ENCODE results near the gene TRAPPC12.
"Not testable (repeated sequence)": the region's sequence is repeated elsewhere in the genome, so short reads cannot be mapped to it uniquely, and the experiment has no call there.

TRAPPC12 gene

DNA sequence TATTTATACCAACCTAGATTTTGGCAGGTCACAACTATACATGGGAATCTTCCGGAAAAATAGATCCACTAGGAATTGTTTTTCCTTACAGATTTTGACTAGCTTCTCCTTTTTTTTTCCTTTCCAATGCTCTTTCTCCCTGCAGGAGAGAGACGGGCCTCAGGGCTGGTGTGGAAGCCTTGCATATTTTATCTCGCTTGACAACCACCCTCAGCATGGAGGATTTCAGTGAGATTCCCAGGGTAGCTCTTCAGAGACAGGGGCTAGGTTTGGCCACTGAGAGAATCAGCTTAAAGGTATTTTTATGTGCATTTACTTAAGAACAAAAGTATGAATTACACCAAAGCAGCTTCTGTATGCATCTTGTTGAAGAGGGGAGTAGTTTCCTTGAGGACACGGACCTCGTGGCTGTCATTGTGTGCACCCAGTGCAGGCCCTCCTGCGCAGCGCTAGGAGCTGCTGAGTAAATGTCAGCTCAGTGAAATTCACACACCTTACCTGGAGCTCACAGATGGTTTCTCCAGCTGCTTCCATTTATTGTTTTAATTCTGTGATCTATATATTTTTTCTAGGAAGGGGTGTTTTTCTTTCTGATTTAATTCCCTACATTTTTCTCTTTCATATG lies 54.4 kb downstream of the TRAPPC12 start:
- DNase-seq = no peak

DNA sequence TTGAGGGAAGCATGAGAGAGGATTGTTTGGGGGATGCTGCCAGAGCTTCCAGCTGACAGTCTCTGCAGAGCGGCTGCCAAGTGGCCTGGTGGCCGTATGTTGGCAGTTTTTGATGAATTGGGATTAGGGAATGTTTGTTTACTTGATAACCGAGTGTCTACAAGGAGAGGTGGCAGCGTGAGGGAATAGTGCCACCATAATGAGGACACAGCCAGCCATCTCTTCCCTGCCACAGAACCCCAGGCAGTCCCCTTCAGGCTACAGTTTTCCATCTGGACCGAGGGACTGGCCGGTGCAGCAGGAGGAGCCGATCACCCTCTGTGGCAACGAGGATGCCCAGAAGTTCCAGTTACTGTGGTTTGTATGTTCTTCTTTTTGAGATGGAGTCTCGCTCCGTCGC lies 55.2 kb downstream of the TRAPPC12 start:
- DNase-seq = no peak

DNA sequence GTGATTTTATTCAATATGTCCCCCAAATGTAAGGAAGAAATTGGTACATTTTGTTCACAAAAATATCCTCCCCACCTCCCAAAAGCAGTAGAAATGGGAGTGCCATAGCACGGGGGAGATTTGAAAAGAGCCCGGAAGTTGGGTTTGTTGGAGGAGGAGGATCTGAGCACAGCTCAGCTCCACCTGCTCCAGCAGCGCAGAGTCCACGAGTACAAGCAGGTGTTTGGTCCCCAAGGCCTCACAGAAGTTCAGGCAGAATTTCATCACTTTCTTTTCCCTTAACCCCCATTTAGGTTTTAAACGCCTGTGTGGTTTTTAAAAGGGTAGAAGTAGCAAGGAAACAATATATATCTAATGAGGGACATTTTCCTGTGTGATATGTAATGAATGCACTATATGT lies 56.0 kb downstream of the TRAPPC12 start:
- DNase-seq = no peak

DNA sequence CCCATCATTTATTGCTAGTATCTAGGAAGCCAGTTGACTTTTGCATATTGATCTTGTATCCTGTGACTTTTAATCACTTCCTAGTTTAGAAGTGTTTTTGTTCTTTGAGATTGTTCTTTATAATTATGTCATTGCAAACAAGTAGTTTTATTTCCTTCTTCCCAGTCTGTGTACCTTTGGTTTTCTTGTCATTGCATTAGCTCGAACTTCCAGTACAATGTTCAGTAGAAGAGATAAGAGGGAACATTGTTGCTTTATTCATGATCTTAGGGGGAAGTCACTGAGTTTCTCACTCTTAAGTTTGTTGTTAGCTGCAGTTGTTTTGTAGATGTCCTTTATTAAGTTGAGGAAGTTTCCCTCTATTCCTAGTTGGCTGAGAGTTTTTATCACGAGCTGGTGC lies 61.0 kb downstream of the TRAPPC12 start:
- DNase-seq = no peak

DNA sequence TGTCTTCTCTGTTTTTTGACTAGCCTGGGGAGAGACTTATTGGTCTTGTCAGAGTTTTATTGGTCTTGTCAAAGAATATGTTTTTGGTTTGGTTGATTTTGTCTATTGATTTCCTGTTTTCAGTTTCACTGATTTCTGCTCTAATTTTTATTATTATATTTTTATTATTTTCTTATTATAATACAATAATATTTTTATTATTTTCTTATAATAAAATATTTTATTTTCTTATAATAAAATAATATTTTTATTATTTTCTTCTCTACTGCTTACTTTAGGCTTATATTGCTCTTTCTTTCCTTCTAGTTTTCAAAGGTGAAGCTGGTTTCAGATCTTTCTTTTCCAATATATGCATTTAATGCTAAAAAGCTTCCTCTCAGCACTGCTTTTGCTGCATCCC lies 62.0 kb downstream of the TRAPPC12 start:
- DNase-seq = no peak

DNA sequence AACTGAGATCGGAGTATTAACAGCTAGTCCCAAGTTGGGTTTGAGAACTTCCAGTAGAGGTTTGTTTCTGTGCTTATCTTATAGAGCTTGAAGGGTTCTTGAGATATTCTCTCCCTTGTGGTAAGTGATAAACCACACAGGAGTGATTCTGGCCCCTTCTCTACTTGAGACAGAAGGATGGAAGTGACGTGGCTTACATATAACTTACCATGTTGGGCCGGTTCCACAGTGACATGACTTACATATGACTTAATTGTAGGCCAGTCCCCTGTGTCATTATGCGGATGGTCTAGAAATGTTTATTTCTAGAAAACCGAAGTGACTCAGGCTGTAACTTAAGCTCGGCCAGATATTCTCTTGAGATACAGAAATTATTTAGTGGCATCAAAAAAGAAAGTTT lies 62.7 kb downstream of the TRAPPC12 start:
- DNase-seq = no peak

DNA sequence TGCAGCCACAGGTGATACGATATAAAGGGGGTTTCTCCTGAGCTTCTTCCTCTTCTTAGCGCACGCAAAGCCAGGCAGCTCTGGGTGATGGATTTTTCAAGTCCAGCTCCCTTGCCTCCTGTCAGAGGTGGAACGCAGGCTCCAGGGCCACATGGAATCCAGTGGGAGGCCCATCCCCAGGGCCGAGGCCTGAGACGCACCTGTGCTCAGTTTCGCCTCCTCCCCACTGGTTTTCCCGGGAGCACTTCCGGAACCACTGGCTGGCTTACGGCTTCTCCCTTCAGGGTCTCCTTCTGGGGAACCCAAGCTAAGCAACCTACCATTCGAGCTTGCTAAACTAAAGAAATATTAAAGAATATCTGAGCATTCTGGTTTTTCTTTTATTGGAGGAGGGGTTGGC lies 63.6 kb downstream of the TRAPPC12 start:
- no peak for DNase-seq

DNA sequence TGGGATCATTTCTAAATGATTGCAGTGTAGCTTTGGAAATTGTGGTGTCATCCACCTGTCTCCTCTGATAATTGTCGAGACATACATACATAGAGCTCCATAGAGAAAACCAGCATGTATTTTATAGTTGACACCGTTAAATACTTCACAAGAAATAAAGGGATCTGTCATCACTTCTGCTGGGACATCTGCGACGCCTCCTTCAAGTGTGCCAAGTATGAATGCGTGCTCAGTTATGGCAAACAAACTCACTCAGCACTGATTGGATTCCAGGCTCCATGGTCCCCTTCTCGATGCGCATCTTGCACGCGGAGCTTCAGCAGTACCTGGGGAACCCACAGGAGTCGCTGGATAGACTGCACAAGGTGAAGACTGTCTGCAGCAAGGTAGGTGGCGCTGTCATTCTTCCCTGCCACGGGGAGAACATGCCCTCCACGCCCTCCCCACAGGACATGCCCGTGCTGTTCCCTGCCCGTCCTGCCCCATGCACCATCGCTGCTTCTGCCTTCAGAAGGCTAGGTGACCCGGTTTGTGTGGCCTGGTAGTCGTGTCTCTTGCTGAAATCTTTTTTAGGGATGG lies 64.1 kb downstream of the TRAPPC12 start:
- no peak for DNase-seq

DNA sequence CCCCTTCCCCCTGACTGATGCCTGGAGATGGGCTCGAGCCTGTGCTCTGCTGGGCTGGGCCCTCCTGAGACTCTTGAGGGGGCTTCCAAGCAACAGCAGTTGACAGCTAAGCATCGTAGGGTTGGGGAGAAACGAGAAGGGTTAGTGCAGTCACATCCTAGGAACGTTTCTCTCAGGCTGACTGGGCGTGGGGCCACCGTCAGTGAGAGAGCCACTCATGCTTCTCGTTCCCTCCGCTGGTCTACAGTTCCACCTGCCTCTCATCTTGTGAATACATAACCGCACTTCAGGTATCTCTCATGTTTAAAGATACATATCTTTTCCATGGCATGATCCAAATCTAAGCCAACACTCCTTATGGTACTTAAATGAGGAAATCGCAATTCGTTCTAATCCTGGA lies 66.4 kb downstream of the TRAPPC12 start:
- no peak for DNase-seq

DNA sequence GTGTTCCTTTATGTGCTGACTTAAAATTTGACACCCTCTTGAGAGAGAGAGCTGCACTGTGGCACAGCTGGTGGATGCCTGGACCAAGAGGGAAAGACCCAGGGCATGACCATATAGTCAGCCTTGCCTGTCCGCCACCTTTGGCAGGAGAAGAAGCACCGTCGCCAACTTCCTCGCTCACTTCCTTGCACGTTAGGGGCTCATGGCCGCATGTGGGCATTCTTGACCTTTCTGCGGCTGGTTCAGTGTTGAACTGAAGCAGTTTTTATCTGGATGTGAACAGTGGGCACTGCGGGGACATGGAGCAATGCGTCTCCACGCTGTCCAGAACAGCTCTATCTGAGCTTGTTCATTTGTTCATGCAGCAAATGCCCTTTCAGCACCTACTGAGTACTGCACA lies 66.9 kb downstream of the TRAPPC12 start:
- no peak for DNase-seq

DNA sequence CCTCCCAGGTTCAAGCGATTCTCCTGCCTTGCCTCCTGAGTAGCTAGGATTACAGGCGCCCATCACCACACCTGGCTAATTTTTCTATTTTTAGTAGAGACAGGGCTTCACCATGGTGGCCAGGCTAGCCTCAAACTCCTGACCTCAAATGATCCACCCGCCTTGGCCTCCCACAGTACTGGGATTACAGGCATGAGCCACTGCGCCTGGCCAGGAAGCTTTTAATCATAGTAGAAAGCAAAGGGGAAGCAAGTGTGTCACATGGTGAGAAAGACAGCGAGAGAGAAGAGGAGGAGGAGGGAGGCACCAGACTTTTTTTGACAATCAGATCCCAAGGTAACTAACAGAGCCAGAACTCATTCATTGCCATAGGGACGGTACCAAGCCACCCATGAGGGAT lies 67.7 kb downstream of the TRAPPC12 start:
- not testable (repeated sequence) for DNase-seq

DNA sequence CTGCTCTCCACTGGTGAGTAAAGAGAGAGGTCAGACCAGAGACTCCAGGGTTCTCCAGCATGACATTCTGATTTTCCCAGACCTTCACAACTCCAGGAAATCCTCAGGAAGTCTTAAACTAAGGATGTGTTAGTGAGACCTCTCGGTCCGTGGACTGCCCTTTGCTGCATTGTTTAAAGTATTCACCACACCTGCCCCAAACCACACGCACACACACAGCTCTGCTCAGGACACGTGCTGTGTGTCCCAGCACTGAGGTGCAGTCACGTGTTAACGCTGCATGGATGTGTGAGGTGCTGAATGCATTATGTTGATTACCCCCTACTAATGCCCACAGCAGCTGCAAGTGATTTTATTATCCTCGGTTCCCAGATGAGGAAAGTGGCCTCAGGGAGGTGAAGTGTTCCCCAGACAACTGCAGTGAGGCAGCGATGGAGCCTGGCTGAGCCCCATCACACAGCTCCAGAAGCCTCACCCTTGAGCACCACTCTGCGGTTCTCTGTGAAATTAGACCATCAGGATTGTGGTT lies 68.4 kb downstream of the TRAPPC12 start:
- DNase-seq = no peak

DNA sequence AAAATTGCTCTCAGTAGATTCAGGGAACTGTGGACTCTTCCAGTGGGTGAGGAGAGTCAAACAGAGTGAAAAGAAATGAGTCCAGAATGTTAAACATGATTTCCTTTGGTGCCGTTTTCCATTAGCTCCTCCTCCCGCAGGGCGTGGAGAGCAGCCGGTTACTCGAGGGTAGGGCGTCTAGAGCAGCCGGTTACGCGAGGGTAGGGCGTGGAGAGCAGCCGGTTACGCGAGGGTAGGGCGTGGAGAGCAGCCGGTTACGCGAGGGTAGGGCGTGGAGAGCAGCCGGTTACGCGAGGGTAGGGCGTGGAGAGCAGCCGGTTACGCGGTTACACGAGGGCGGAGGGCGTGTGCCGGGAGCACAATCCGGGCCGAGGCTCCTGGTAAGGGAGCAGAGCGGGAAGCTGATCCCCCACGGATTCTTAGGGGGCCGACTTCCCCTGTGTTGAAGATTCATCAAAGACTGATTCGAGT lies 69.0 kb downstream of the TRAPPC12 start:
- not testable (repeated sequence) for DNase-seq

DNA sequence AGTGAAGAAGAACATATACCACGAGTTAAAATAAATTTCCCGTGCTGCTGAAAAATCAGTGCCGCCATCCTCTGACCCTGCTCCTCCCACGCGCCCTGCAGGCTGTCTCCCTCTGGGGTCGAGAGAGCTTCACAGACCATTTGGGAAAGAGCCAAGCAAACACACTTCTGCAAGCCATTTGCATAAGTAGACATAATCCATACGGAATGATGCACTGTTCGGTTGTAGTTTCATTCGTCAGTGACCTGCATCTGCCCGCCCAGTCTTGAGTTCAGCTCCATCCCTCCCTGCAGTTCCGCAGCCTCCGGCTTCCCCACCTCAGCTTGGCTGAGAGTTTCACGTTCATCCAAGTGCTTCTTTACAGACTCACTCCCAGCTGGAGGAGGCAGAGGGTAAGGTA lies 69.6 kb downstream of the TRAPPC12 start:
- DNase-seq = no peak

DNA sequence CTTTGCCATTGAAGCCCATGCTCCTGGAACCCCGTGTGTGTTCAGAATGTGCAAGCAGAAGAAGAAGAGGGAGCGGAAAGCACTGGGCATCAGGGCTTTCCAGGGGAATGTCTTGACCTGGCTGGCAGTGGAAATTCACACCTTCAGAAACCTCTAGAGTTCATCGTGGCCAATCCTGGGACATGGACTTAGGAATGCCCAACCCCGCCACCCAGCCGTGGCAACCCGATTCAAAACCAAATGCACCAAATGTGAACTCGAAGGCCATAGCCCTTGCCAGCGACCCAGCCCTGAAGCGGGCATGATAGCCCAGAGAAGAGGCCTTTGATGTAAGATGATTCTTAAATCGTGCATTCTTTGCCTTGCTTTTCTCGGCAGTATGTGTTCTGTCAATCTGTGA lies 70.4 kb downstream of the TRAPPC12 start:
- DNase-seq = no peak

DNA sequence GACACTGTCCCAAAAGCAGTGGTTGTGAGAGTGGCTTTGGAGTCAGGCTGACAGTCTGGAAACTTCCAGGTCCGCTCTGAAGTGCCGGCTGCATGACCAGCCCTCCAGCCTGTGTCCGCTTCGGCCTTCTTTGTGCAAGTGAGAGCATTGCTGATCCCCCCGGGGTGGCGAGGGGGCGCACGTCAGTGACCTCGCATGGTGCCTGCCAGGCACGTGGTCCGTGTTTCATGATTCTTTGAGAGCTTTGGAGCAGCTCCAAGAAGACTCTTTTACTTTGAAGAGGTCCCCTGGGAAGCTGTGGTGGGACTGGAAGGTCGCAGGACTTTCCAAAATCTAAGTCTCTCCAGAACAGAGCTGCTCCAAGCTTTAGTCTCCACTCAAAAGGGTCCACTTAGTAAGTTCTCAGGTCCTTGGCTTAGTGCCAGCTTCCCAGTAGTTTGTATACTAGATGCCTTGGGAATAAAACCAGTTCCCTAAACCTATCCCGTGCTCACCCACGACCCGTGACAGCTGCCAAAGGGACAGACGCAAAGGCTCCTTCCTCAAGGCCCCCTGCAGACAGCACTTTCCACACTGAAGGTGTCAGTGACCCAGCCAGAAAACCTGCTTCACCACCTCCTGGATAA lies 71.0 kb downstream of the TRAPPC12 start:
- no peak for DNase-seq

DNA sequence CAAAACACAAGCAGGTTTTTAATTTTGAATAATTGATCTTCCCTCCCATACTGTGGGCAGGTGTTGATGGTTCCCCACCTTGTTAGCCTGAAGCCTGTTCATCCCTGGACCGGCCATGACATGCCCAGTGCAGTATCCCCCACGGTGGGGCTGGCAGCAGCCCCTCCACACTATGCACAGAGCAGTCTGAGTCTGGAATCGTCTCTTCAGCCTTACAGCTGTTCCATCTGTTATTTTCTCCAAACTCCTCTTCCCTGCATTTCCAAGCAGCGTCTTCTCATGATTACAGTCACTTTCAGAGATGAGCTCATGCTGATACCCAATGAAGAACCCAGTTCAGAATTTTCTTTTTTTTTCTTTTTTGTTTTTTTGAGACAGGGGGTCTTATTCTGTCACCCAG lies 71.7 kb downstream of the TRAPPC12 start:
- DNase-seq = no peak

DNA sequence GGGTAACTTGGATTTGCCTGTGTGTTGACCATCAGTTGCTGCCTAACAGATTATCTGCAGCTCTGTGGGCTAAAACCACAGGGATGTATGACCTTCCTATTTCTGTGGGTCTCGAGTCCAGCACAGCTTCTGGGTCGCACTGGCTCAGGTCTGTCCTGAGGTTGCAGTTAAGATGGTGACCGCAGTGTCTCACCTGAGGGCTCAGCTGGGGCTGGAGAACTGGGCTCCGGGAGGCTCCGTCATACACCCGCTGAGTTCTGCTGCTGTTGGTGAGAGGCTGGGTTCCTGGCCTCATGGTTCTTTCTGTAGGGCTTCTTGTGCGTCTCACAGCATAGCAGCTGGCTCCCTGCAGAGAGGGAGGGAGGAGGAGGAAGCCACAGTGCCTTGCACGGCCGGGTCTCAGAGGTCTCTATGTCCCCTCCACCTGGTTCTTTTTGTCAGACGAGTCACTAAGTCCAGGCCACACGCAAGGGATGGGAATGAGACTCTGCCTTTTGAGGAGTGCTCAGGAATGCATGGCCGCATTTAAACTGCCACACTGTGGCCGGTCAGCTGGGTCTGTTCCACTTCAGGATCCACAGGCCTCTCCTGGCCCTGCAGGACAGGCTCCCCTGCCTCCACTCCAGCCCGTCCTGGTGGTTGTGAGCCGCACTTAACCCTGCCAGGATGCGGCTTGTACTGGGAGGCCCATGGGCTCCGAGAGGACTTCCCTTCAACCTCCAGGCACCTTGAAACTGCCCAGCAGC lies 72.6 kb downstream of the TRAPPC12 start:
- no peak for DNase-seq

DNA sequence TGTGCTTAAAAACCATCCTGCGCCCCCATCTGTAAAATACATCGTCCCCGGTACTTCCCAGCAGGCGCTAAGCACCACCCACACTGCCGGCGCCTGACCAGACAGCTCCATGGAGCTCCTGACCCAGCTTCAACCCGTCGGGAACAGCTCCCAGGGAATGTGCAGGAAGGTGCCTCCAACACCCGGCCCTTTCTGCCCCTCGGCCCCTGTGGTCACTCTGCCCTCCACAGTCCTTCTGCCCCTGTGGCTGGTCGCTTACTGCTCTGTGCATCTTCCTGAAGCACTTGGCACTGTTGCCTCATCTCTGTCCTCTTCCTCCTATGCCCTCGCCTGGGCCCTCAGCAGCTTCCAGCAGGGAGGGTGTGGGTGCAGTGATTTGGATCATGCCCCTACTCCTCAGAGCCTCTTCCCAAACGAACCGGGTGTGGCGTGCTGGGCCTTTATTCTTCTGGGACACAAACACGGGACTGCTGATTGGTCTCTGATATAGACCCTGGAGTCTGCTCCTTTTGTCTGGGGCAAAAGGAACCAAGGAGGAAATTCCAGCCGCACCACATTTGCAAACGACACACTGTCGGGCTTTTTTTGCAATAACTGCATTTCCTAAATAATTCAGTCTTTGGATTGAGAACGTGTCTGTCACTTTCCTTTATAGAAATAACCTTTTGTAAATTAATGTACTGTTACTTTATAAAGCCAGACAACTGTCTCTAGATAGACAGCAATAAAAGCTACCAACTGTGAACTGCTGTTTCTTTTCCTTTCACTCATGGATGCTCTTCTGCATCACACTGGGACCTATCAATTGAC lies 73.9 kb downstream of the TRAPPC12 start:
- no peak for DNase-seq

DNA sequence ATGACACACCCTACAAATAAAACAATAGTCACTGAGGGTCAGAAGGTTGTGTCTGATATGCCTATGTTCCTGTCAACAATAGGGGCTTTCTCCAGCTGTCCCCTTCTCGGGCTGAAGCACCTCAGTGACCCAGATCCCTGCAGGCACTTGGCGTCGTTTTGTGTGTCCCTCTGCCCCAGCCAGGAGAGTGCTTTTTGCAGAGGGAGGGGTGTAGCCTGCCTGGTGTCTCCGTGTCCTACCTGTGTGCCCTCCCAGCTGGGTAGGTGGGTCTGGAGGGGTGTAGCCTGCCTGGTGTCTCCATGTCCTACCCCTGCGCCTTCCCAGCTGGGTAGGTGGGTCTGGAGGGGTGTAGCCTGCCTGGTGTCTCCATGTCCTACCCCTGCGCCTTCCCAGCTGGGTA lies 74.5 kb downstream of the TRAPPC12 start:
- DNase-seq = not testable (repeated sequence)

DNA sequence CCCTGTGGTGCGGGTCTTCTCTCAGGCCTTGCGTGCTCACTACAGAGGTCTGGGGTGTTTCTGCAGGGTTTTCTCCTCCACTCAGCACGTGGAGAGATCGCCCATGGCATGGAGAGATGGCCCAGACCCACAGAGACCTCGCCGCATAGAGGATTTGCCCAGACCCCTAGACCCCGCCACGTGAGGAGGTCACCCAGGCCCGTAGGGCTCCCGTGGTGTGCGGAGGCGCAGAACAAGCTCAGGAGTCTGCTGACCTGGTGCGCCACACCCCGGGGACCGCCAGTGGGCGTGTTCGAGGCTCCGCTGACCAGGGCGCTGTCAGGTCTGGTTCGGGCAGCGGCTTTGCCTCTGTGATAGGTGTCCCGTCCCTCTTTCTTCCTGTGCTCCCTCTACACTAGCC lies 75.3 kb downstream of the TRAPPC12 start:
- no peak for DNase-seq

DNA sequence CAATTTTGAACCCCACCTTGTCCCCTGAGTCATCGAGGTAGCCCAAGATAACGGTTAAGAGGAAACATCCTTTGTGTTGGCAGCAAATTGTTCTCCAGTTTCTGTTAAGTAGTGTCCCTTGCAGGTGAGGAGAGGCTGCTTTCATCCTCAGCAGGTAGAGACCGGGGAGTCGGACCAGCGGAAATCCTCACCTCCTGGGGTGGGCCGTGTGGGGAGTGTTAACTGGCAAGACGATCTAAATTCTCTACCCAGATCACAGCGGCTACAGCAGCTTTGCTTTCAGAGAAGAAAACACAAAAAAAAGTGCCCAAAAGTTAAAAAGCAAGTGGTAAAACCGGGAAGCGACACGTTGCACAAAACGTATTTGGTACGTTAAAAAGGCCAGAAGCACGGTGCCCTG lies 76.6 kb downstream of the TRAPPC12 start:
- DNase-seq = no peak
